NCI-H2196 (cell line): ENCODE data around the gene RPUSD1.
"Not testable (repeated sequence)": the region's sequence is repeated elsewhere in the genome, so short reads cannot be mapped to it uniquely, and the experiment has no call there.

Experiments
- DNase-seq: peaks from one replicate; lab custom pipeline; 2025; ENCODE audit not compliant: unreplicated experiment; lab: John Stamatoyannopoulos, UW

Gene RPUSD1

GRCh38 chr16:751152-752006 lies 36.8 kb downstream of the RPUSD1 start:
- DNase-seq, result no peak

- no peak for DNase-seq
Measured at GRCh38 chr16:750485-750884, 37.7 kb downstream of the RPUSD1 start.

GRCh38 chr16:749010-749409 lies 39.2 kb downstream of the RPUSD1 start:
- no peak for DNase-seq

- DNase-seq, result no peak
Measured at GRCh38 chr16:747978-748746, 40.0 kb downstream of the RPUSD1 start.

GRCh38 chr16:746637-747036 lies 41.5 kb downstream of the RPUSD1 start:
- no peak for DNase-seq

GRCh38 chr16:745739-746138 lies 42.4 kb downstream of the RPUSD1 start:
- no peak for DNase-seq

GRCh38 chr16:743794-744500 lies 44.2 kb downstream of the RPUSD1 start:
- no peak for DNase-seq

- DNase-seq, result not testable (repeated sequence)
Measured at GRCh38 chr16:742894-743293, 45.3 kb downstream of the RPUSD1 start.

GRCh38 chr16:741986-742629 lies 46.1 kb downstream of the RPUSD1 start:
- DNase-seq, result no peak

- DNase-seq, result peak; percentile 96
Measured at GRCh38 chr16:740764-741505, 47.2 kb downstream of the RPUSD1 start, which contains the start of gene CIAO3. Gene CIAO3 (minus strand): TSS chr16:740997. CDS start chr16:740985, 12 bp downstream.

GRCh38 chr16:740459-740763 lies 47.8 kb downstream of the RPUSD1 start:
- DNase-seq, result no peak

- DNase-seq, result peak; percentile 34
Measured at GRCh38 chr16:739560-740458, 48.4 kb downstream of the RPUSD1 start.

GRCh38 chr16:736936-737481 lies 51.2 kb downstream of the RPUSD1 start:
- DNase-seq, result no peak

GRCh38 chr16:735982-736453 lies 52.2 kb downstream of the RPUSD1 start:
- no peak for DNase-seq

GRCh38 chr16:734981-735881 lies 53.0 kb downstream of the RPUSD1 start:
- no peak for DNase-seq
